Activated CD8-positive, alpha-beta memory T cell treated with anti-CD3 and anti-CD28 coated beads, Interleukin-2, amount 50 U/mL, for 24 hours (primary cell): ENCODE data around the gene MARK4.

Source experiments
- DNase-seq: peaks from one replicate; pipeline ENCODE4 v3.0.0-alpha.2; 2020; ENCODE audit errors: extremely low read depth

Gene MARK4

GRCh38 chr19:45340232-45340898, 89.3 kb downstream of the MARK4 start, which contains the start of gene KLC3:
TSS of gene KLC3 (plus strand) at chr19:45340750. CDS start at chr19:45345542, 4,792 bp downstream.
- no peak for DNase-seq

DNA sequence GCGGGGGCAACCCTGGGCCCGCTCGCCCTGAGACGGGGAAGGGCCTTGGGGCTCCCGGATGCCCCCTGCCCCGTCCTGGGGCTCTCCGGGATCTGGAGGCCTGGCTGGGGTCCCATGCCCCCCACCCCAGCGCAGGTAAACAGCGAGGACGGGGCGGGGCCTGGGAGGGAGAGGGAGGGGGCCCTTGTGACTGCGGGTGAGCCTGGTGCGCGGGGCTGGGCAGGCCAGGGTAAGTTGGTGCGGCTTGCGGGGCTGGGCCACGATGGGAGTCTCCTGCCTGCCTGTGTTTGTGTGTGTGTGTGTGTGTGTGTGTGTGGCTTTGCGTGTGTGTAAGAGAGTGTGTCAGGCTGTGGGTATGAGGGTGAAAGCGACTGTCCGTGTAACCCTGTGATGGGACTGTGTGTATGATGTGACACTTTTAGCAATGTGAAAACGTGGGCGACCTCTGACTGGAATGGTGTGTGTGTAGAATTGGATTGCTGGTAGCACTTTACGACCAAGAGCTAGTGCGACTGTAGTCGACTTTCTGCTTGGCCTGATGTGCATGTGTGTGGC, 89.9 kb downstream of the MARK4 start:
- no peak for DNase-seq

GRCh38 chr19:45342911-45343310, 91.8 kb downstream of the MARK4 start:
- no peak for DNase-seq

GRCh38 chr19:45344621-45345505, 93.8 kb downstream of the MARK4 start:
- no peak for DNase-seq

- no peak for DNase-seq
These were observed 94.4 kb downstream of the MARK4 start for GRCh38 chr19:45345506-45345860.

DNA sequence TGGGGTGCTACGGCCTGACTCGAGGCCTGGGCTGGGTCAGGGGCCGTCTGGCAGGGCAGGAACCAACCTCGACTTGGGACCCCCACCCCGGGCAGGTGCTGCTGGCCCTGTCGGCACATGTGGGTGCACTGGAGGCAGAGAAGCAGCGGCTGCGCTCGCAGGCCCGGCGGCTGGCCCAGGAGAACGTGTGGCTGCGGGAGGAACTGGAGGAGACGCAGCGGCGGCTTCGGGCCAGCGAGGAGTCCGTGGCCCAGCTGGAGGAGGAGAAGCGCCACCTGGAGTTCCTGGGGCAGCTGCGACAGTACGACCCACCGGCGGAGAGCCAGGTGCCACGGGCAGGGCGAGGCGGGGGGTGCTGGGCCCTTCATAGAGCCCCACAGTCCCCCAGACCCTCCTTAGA, 95.4 kb downstream of the MARK4 start:
- no peak for DNase-seq

DNA sequence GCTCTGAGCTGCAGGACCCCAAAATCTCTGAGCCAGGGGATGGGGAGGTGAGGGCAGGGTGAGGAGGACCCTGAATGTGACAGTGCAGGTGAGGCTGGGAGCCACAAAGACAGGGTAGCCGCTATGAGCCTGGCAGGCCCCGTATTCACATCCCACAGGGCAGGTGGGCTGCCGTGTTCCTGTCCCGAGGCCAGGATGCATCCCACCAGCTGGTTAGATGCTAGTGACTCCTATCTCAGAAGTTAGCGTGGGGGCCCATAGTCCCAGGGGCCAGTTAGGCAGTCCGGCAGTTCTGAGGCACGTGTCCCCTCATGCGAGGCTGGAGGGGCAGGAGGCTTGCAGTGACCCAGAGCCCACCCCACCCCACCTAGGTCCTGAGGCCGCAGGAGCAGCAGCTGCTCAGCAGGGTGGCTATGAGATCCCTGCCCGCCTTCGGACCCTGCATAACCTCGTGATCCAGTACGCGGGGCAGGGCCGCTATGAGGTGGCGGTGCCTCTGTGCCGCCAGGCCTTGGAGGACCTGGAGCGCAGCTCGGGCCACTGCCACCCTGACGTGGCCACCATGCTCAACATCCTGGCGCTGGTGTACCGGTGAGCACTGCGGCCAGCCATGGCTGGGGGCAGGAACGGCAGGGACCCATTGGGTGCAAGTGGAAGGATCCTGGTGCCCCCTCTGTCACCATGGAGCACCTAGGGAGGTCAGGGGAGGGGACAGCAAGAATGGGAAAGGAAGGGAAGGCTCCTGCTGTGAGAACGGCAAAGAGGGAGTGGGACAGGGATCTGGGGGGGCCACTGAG, 96.7 kb downstream of the MARK4 start:
- DNase-seq, result no peak

DNA sequence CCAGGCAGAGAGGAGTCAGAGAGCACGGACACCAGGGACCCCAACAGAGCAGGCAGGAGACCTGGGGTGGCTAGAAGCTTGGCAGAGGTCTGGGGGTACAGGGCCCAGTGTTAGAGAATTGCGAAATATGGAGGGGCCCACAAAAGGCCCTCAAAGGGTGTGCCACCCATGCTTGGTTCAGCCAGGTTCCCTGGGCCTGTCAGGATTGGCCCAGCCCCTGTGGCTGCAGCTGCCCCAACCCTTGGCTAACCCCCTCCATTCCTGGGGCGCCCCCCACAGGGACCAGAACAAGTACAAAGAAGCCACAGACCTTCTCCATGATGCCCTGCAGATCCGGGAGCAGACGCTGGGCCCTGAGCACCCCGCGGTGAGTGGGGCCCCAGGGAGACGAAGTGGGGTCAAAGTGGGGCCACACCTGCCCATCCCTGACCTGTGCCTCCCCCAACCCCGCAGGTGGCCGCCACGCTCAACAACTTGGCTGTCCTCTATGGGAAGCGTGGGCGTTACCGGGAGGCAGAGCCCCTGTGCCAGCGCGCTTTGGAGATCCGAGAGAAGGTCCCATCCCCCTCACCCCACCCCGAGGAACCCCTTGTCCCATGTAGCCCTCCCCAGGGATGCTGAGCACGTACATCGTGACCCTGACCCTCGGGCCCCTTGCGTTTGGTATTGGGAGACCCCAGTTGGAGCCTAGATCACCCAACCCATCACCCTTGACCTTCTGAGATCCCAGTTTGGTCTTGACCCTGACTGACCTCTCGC, 97.5 kb downstream of the MARK4 start:
- DNase-seq, result no peak

- DNase-seq, result no peak
These were observed 98.0 kb downstream of the MARK4 start for GRCh38 chr19:45349126-45349415.

- DNase-seq, result no peak
These were observed 98.4 kb downstream of the MARK4 start for GRCh38 chr19:45349430-45349941.

DNA sequence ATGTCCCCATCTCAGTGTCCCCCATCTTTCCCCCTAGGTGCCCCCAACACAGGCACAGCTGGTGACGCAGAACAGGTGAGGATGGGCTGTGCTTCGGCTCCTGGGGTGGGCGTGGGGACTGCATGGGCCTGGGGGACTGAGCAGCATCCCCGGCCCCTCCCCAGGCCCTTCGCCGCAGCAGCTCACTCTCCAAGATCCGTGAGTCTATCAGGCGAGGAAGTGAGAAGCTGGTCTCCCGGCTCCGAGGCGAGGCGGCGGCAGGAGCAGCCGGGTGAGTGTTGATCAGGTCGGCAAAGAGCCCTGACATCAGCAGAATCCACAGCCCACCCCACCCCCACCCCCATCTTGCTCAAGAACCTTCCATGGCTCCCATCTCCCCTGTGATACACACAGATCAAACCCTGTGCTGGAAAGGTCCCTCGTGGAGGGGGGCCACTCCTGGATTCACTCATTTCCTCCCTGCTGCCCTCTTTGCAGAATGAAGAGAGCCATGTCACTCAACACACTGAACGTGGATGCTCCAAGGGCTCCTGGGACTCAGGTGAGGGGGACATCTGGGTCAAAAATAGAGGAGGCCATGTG, 99.5 kb downstream of the MARK4 start:
- no peak for DNase-seq

- no peak for DNase-seq
These were observed 100.4 kb downstream of the MARK4 start for GRCh38 chr19:45351401-45351952.

DNA sequence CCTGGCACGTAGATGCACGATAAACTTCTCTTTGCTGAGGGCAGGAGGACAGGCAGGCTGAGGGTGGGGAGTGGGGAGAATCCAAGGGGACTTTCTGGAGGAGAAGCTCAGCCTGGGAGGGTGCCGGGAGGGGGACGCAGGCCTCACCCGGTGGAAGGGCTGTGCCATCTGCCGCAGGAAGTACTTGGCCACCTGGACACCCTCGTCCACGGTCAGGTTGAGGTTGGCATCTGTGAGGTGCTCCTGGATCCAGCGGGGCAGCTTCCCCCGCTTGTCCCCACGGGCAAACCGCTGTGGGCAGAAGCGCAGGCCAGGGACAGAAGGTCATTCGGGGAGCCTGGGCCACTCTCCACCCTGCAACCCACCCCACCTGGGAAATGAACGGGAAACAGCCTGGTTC, 101.0 kb downstream of the MARK4 start:
- DNase-seq, result no peak

DNA sequence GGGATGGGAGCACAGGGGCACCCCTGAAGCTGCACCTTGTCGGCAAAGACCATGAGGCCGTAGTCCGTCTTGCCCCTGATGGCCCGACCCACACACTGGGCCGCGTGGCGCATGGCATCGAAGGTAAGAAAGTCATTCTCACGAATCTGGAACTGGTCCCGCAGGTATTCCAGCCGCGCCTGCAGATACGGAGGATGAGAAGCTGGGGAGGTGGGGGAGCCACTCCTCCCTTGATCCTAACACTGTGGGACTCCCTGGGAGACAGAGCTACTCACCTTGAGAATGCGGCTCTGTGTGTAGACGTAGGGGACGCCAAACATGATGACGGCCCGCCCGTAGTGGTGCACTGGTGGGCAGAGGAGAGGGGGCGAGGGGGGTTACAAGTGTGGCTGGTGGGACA, 101.4 kb downstream of the MARK4 start:
- DNase-seq, result no peak

DNA sequence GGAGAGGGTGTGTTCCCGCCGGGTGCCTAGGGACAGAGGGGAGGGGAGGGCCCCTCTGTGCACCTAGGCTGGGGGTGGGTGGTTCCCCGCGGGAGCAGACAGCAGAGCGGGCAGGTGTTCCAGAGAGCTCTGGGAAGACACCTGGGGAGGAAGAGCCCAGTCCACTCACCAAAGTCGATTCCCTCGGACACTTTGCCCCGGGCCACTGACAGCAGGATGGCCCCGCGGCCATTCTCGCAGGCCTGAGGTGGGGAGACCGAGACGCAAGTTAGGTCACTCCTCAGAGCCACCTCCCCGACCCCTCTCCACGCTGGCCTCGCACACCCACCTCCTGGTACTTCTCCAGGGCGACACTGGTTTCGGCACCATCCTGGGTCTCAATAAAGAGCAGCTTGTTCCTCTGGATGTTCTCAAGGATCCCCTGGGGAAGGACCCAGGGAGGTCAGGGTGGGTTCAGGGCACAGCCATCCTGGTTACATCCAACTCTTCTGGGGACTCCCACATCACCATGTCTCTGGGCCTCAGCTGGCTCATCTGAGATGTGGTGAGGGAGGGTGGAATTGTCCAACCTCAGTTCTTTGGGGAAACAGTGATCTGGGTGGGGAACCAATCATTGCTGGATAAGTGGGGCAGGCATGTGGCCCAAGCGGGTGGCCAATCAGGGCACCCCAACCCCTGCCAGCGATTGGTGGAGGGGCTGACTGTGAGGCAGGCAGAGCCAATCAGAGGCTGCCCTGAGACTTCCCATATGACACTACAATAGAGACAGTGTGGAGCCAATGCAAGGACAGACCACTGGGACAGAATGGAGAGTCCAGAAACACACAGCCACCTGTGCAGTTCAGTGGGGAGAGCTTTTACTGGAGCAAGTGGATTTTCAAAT, 102.1 kb downstream of the MARK4 start:
- no peak for DNase-seq

DNA sequence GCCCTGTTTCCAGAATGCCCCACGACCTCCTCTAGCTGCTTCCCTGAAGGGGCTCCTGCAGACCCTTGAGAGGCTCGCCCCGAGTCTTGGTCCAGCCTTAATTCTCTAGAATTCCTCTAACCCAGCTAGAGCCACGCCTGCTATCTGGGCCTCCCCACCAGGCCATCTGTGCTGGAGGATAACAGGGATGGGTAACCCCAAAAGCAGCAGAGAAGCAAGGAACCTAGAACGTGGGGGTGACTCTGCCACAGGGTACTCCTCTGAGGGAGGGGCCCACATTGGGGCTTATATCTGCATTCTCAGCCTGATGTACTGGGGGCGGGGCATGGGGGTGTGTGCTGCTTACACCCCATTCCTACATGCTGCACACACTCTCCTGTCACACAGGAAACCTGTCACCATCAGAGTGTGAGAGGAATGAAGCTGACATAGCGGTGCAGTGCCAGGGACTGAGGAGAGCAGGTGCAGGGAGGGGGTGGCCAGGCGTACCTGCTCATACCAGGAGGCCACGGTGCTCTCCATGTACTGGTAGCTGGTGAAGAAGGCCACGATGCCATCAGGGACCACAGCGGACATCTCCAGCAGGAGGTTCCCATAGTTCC, 103.3 kb downstream of the MARK4 start:
- no peak for DNase-seq
